HEK293T (cell line): Measurements from ENCODE around the gene INSC.

Experiments used
- ARNT ChIP-seq: fragments of 450-650 bp; IDR thresholded peaks from 2 replicates; pipeline ENCODE4 v1.6.1; 2017; ENCODE audit warnings: mild to moderate bottlenecking
- BHLHE40 ChIP-seq: fragments of 450-650 bp; IDR thresholded peaks from 2 replicates; pipeline ENCODE4 v1.6.1; 2016; ENCODE audit warnings: mild to moderate bottlenecking, moderate library complexity, borderline replicate concordance
- FOXM1 ChIP-seq: fragments of 450-650 bp; IDR thresholded peaks from 2 replicates; pipeline ENCODE4 v1.6.1; 2017; ENCODE audit warnings: mild to moderate bottlenecking, borderline replicate concordance
- HDGF ChIP-seq: fragments of 450-650 bp; IDR thresholded peaks from 2 replicates; pipeline ENCODE4 v1.6.1; 2017; ENCODE audit warnings: antibody characterized with exemption, borderline replicate concordance
- NFRKB ChIP-seq: fragments of 450-650 bp; IDR thresholded peaks from 2 replicates; pipeline ENCODE4 v1.6.1; 2016; ENCODE audit warnings: mild to moderate bottlenecking, moderate library complexity
- SUZ12 ChIP-seq: fragments of 450-650 bp; IDR thresholded peaks from 2 replicates; pipeline ENCODE4 v1.6.1; 2016; ENCODE audit warnings: mild to moderate bottlenecking
- TARDBP ChIP-seq: fragments of 450-650 bp; IDR thresholded peaks from 2 replicates; pipeline ENCODE4 v1.6.1; 2016

GRCh38 chr11:15196704-15197103 lies 82.0 kb downstream of the INSC start:
- no peak for TF ChIP-seq TARDBP
- TF ChIP-seq HDGF, result no peak
- no peak for TF ChIP-seq BHLHE40
- no peak for TF ChIP-seq ARNT
- no peak for TF ChIP-seq FOXM1
- TF ChIP-seq SUZ12, result no peak
- no peak for TF ChIP-seq NFRKB
